Activated gamma-delta T cell treated with Interleukin-2 at 50 U/mL for 16 hours (primary cell): ENCODE data around the gene ESPN.
"Not testable (repeated sequence)": the region's sequence is repeated elsewhere in the genome, so short reads cannot be mapped to it uniquely, and the experiment has no call there.

Experiments
- DNase-seq: peaks from one replicate; pipeline ENCODE4 v3.0.0-alpha.2; 2020

Gene ESPN

DNA sequence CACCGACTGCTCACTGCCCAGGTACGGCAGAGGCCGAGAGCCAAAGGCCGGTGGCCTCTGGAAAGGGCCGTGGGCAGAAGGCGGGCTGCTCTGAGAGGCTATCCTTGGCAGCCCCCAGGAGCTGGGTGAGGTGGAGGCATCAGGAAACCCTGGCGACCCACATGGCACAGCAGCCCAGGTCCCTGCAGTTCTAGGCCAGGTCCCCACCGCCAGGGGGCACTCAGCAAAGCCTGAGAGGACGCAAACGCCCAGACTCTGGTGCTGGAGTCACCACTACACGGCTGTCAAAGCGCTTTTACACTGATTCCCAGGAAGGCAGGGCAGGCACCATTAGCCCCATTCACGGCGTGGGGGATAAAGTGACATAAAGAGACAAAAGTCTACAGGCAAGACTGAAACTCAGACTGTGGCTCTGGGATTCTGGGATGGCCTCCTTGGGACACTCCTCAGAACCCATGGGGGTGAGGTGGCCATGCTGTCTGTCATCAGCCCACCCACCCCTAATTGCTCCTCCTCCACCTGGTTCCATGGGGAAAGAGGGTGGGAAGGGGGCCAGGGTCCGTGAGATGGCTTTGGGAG is 61.9 kb downstream of the ESPN start:
- peak; percentile 87 for DNase-seq

DNA sequence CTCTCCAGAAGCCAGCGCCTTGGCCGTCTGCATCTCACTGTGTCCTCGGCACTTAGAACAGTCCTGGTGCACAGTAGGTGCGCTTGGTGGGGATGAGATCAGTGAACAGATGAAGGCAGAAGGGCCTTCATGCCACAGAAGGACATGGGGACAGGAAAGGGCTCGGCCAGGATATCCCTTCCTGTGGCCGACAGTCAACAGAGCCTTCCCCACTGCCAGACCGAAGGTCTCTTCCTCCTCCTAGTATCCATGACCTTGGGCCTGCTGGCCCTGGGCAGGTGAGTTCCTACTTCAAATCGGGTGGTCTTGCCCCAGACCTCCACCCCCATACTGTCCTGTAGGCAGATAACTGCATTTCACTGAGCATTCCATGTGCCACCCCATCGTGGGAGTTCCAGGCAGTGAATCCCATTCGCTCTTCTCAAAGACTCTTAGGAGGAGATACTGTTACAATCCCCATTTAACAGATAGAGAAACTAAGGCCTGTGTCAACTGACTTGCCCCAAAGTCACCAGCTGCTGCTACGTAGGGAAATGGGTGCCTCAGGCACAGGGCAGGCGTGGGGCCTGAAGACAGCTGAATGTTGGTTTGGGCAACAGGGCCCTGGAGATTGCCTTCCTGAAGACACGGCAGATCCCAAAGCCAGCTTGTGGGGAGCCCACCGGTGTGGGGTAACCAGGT is 63.4 kb downstream of the ESPN start:
- DNase-seq, result no peak

- no peak for DNase-seq
Measured at GRCh38 chr1:6488602-6489382, 64.2 kb downstream of the ESPN start.

- no peak for DNase-seq
Measured at GRCh38 chr1:6489383-6489765, 64.8 kb downstream of the ESPN start.

GRCh38 chr1:6489799-6490180 is 65.2 kb downstream of the ESPN start:
- peak; percentile 68 for DNase-seq

DNA sequence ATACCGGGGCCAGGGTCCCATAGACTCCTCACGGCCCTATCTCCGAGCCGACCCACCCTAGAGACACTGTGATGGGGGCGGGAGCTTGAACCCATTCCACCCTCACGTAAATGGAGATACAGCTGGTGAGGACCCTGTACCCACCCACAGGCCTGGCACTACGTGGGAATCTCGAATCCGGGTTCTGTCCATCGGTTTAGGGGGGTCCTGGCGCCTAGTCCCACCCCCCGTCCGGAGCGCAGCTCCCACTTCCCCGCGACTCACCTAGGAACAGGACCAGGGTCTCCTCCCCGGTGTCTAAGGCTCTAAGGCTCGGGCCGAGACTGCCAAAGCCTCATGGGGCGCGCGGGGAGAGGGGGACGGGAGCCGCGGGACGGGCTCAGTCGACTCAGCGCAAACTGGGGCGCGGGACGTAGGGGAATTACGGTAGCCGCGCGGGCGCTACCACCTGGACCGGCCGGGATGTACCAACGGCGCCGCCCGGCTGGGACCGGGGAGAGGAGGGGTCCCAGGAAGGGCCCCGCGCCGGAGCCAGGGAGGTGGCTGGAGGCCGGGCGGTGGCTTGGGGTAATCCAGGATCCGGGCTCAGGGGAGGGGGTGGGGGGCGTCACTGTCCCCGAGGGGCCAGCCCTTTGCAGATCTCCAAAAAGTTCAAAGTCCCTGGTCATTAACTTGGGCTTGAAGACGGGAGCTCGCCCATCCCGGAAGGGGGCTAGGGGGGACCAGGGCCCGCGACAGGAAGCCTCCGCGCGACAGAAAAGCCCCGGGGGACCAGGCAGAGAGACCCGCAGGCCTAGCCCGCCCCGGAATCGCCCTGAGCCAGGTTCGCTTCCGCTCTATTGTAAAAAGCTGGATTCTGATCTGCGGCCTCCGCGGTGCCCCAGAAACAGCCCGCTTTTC is 65.9 kb downstream of the ESPN start:
- DNase-seq, result peak; percentile 41

GRCh38 chr1:6491081-6491449 is 66.5 kb downstream of the ESPN start:
- DNase-seq, result no peak

DNA sequence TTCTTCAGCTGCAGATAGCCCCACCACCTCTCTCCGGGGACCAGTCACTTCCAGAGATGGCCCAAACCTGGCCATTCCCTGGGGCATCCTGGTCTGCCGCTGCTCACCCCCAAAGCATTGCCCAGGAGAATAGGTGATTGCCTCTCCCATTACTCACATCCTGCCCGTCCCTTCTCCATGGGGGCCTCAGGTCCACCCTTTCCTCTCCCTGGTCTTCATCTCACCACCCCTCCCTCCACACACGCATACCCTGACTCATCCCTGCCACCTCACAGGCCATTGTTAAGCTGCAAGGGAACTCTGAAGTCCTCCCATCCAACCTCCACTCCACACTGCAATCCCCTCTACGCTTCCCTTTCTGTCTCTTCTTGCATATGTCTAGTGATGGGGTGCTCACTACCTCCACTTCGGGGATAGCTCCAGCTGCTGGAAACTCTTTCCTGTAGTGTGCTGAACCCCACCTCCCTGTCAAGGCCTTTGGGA is 66.9 kb downstream of the ESPN start, which contains the start of gene PLEKHG5:
TSS of gene PLEKHG5 (minus strand) at position 188 of the 483 bp plus-strand sequence. CDS start 14,096 bp downstream, outside the sequence.
- no peak for DNase-seq

- DNase-seq, result no peak
Measured at GRCh38 chr1:6491966-6492365, 67.4 kb downstream of the ESPN start.

GRCh38 chr1:6493834-6494223 is 69.3 kb downstream of the ESPN start:
- DNase-seq, result not testable (repeated sequence)

GRCh38 chr1:6494627-6495026 is 70.1 kb downstream of the ESPN start:
- DNase-seq, result no peak

GRCh38 chr1:6495041-6495441 is 70.5 kb downstream of the ESPN start:
- DNase-seq, result no peak

DNA sequence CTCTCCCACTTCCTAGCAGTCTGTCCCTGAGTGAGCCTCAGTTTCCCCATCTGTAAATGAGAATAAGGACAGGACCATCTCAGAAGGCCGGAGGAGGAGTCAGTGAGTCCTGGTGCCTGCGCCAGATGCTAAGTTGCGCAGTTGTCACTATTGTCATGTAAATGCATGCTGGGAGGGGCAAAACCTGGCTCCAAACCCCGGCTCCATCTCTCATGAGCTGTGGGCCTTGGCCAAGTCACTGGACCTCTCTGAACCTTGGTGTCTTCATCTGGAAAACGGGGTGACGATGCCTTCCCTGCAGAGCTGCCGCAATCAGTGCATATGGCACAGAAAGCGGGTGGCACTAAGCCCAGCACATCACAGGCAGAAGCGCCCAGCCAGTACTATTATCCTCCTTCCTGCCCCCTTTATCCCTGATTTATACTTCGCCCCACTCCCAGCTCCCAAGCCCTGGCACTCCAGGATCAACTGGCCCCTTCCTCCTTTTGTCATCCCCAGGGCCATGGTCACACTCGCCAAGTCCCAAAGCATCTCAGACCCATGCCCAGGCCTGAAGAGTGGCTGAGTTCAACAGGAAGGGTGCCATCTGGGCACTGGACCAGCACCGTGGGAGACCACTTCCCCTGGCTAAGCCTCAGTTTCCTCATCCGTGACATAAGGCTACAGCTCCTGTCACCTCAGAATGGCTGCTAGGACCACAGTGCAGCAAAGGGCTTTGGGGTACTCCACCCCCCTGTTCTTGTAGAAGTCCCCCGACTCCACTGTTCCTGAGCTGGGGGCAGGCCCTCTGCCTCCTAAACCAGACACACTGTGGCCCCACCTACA is 71.2 kb downstream of the ESPN start:
- no peak for DNase-seq

DNA sequence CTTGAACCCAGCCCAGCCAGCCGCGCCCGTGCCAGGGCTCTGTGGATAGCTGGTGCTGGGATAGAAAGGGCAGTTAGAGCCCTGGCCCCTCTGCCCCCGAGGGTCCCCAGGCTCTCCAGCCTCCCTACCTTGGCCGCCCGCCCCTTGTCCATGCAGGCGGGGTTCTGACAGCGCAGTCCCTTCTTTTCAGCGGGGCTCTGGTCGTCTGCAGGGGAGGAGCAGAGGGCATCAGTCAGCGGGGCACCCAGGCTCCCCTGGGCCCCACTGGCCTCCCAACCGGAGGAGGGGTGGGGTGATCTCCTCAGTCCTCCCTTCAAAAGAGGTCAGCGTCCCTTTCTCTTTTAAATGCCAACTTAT is 71.8 kb downstream of the ESPN start:
- no peak for DNase-seq

DNA sequence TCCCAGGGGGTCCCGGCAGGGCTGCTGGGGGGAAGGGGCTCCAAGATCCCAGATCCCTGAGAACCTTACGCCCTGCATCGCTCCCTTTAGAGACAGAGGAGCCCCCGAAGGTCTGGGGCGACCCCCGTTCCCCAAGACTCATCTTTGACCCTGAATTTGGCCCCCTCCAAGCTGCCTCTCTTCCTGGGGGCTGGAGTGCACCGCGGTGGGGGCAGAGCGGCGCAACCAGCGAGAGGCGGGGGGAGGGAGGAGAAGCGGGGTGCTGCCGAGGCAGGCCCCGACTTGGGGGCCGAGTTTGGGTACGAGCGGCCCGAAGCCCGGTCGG is 72.3 kb downstream of the ESPN start:
- no peak for DNase-seq

GRCh38 chr1:6497215-6497866 is 72.8 kb downstream of the ESPN start:
- peak; percentile 36 for DNase-seq

GRCh38 chr1:6497867-6498575 is 73.4 kb downstream of the ESPN start:
- DNase-seq, result no peak

DNA sequence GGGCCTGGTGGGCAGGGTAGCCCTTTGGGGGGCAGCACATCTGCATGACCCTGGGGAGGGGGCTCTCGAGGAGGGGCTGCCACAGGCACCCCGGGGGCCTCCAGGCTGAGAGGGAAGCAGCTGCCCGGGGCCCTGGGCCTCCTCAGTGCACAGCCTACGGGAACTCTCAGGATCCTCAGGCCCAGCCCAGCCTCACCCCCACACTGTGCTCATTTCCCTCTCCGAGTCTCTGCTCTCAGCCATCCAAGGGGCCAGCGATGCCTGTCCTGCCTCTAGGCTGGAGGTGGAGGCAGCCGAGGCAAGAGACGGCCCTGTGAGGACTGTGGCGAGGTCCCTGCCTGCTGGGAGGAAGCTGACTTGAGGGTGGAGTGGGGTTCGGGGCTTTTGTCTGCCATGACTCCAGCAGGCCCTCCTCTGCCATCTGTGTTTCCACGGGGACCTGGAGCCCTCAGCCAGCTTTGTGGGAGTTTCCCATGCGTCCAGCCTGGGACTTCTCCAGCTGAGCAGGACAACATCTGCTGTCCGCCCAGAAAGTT is 74.1 kb downstream of the ESPN start:
- no peak for DNase-seq

- no peak for DNase-seq
Measured at GRCh38 chr1:6499296-6499695, 74.7 kb downstream of the ESPN start.

- DNase-seq, result no peak
Measured at GRCh38 chr1:6500544-6501278, 76.1 kb downstream of the ESPN start.
